Left colon (tissue), 2 donors: ENCODE measurements around the gene SKAP2. TPM values are rescaled to one million over a fixed set of nuclear protein-coding genes. Genes with fewer than 3 reads are reported as not detected.
A peak's percentile ranks its signal among the peaks of the same experiment; 100 is the strongest.

ENCODE experiments used
- ATAC-seq: fragments of 200-7000 bp; cut with Tn5 transposase; one replicate; pipeline ENCODE4 v1.9.1; 2020; ENCODE audit warnings: mild to moderate bottlenecking, moderate library complexity
- DNase-seq, 2 donors: peaks; one replicate each; pipeline ENCODE4 v3.0.0-alpha.2; 2020
- intact Hi-C, 2 donors: fragments of 100-400 bp; cut with DNase I in 1 of 2; cut with micrococcal nuclease in 1 of 2; formaldehyde crosslinking; loops; one replicate each; pipeline versions ENCODE4 v1.11.2 to v1.14.0; 2022; cut with DNase I, micrococcal nuclease
- total RNA-seq, 2 donors: library from RNA; stranded (reverse); fragmentation: NEBNext Ultra II Directional; extraction: Animal tissue kit (Norgen Biotek cat#: 25700); gene quantifications; one replicate each; pipeline ENCODE4 v1.2.1, GENCODE V29; 2021
- donor health status: DM: no; HTN: no; CAD: no.
- donor health status: DM: yes; HTN: yes; CAD: no.

Gene SKAP2
- total RNA-seq, 2 donors from 2014 or later: 39.3 to 46.6 TPM

- DNase-seq (no peak), ATAC-seq (no peak)
- intact Hi-C loops: no loop called here
Measured at GRCh38 chr7:26657686-26658388, 206.6 kb downstream of the SKAP2 start.

- intact Hi-C loops: no loop called here
- ATAC-seq: no peak
- DNase-seq: no peak
Measured at GRCh38 chr7:26657206-26657641, 207.2 kb downstream of the SKAP2 start.

- no peak for DNase-seq
- intact Hi-C loops: no loop called here
- no peak for ATAC-seq
Measured at GRCh38 chr7:26656735-26657134, 207.7 kb downstream of the SKAP2 start.

- intact Hi-C loops: no loop called here
- ATAC-seq: no peak
- no peak for DNase-seq
Measured at GRCh38 chr7:26655781-26656180, 208.6 kb downstream of the SKAP2 start.

- intact Hi-C loops: no loop called here
- DNase-seq: peak; percentile 52 to 76
- peak; percentile 82 for ATAC-seq
Measured at GRCh38 chr7:26653430-26654399, 210.7 kb downstream of the SKAP2 start.

GRCh38 chr7:26652401-26653100, 211.8 kb downstream of the SKAP2 start:
- DNase-seq: no peak
- intact Hi-C loops: no loop called here
- no peak for ATAC-seq

- ATAC-seq (no peak), DNase-seq (no peak)
Measured at GRCh38 chr7:26650103-26650502, 214.3 kb downstream of the SKAP2 start.

GRCh38 chr7:26649388-26649787, 215.0 kb downstream of the SKAP2 start:
- DNase-seq (no peak), ATAC-seq (no peak)
- intact Hi-C loops: no loop called here

More at GRCh38 chr7:26650103-26650502, 214.3 kb downstream of the SKAP2 start:
- intact Hi-C loops: no loop called here

GRCh38 chr7:26648554-26648953, 215.8 kb downstream of the SKAP2 start:
- DNase-seq (no peak), ATAC-seq (no peak)
- intact Hi-C loops: no loop called here

GRCh38 chr7:26646336-26647048, 217.9 kb downstream of the SKAP2 start:
- ATAC-seq (no peak), DNase-seq (no peak)
- intact Hi-C loops: no loop called here

GRCh38 chr7:26645121-26645520, 219.3 kb downstream of the SKAP2 start:
- DNase-seq (no peak), ATAC-seq (no peak)
- intact Hi-C loops: no loop called here

GRCh38 chr7:26642416-26642815, 222.0 kb downstream of the SKAP2 start:
- intact Hi-C loops: no loop called here
- no peak for ATAC-seq
- no peak for DNase-seq

GRCh38 chr7:26639695-26640094, 224.7 kb downstream of the SKAP2 start:
- DNase-seq: no peak
- ATAC-seq: no peak
- intact Hi-C loops: no loop called here

GRCh38 chr7:26639111-26639510, 225.3 kb downstream of the SKAP2 start:
- intact Hi-C loops: no loop called here
- DNase-seq (no peak), ATAC-seq (no peak)

GRCh38 chr7:26638140-26638539, 226.2 kb downstream of the SKAP2 start:
- ATAC-seq (no peak), DNase-seq (no peak)
- intact Hi-C loops: no loop called here

- ATAC-seq (no peak), DNase-seq (no peak)
- intact Hi-C loops: no loop called here
Measured at GRCh38 chr7:26637610-26638009, 226.8 kb downstream of the SKAP2 start.

GRCh38 chr7:26636808-26637207, 227.6 kb downstream of the SKAP2 start:
- ATAC-seq: no peak
- DNase-seq: no peak
- intact Hi-C loops: no loop called here

GRCh38 chr7:26633557-26633956, 230.8 kb downstream of the SKAP2 start:
- no peak for DNase-seq
- ATAC-seq: no peak
- intact Hi-C loops: no loop called here

GRCh38 chr7:26631601-26632000, 232.8 kb downstream of the SKAP2 start:
- ATAC-seq: no peak
- intact Hi-C loops: no loop called here
- no peak for DNase-seq
